Kidney epithelial cell (primary cell): ENCODE data around the gene TIMM44. TPM values are rescaled to one million over a fixed set of nuclear protein-coding genes. Genes with fewer than 3 reads are reported as not detected.

Source experiments
- DNase-seq: peaks from one replicate; pipeline ENCODE4 v3.0.0-alpha.2; 2010; ENCODE audit warnings: low read depth
- H3K27me3 ChIP-seq: 2 replicates; pipeline ENCODE4 v1.6.0; 2011; ENCODE audit warnings: low read length; ENCODE audit not compliant: control insufficient read depth, insufficient read depth
- H3K36me3 ChIP-seq: 2 replicates; pipeline ENCODE4 v1.5.1; 2011; ENCODE audit warnings: low read length; ENCODE audit not compliant: control insufficient read depth, insufficient read depth
- H3K4me3 ChIP-seq: 2 replicates; pipeline ENCODE4 v1.5.1; 2011; ENCODE audit warnings: low read depth, mild to moderate bottlenecking, control low read depth, low read length
- total RNA-seq: library from RNA; depleted of rRNA; stranded (reverse); fragments of >200 nt; gene quantifications from 2 replicates; pipeline ENCODE4 v1.2.3, GENCODE V29; 2015
- TF ChIP-seq, protein P1 (sequence below): IDR thresholded peaks from 2 replicates; pipeline ENCODE4 v1.5.1; 2011; ENCODE audit warnings: mild to moderate bottlenecking, moderate library complexity, low read length, control low read depth, inconsistent platforms; ENCODE audit not compliant: insufficient read depth, poor library complexity, severe bottlenecking

TIMM44 gene
- total RNA-seq, 1 donor from 2014 or later, result 83.9 TPM

DNA sequence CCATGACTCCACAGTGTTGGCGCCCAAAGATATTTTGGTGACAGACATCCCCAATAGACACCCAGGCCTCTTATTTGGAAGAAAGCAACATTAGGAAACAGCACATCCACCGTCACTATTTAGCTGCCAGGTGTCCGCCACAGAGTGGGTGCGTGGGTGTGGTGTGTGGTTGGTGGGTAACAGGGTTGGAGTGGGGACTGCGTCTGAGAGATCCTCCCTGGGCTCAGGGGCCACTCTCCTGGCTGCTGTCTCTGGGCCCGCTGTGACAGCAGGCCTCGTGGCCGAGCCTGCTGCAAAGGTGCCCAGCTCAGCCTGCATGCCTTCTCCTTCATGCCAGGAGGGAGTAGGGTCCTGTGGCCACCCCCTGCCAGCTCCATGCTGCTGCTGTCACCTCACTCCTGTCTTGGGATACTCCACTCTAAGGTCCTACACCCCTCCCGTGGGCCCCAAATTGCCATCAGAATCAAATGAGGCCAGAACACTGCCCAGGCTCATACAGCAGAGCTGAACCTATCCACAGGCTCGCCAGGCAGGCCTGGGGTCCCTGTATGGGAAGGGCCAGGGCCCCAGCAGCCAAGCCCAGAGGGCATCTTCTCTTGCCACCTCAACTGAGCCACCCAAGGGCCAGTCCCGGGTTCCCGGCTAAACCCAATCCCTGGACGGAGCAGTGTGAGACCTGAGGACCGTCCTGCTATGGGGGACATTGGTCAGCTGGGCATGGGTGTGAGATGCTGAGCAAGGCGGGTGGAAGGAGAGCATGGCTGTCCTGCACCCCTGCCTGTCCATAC is 24.7 kb upstream of the TIMM44 start:
- peaks cover 7% of the 10 kb centered on the region for H3K36me3 ChIP-seq
- no peak for DNase-seq
- TF ChIP-seq, protein P1, sequence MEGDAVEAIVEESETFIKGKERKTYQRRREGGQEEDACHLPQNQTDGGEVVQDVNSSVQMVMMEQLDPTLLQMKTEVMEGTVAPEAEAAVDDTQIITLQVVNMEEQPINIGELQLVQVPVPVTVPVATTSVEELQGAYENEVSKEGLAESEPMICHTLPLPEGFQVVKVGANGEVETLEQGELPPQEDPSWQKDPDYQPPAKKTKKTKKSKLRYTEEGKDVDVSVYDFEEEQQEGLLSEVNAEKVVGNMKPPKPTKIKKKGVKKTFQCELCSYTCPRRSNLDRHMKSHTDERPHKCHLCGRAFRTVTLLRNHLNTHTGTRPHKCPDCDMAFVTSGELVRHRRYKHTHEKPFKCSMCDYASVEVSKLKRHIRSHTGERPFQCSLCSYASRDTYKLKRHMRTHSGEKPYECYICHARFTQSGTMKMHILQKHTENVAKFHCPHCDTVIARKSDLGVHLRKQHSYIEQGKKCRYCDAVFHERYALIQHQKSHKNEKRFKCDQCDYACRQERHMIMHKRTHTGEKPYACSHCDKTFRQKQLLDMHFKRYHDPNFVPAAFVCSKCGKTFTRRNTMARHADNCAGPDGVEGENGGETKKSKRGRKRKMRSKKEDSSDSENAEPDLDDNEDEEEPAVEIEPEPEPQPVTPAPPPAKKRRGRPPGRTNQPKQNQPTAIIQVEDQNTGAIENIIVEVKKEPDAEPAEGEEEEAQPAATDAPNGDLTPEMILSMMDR, result no peak
- H3K27me3 ChIP-seq, result no peaks in the 10 kb centered on the region
- H3K4me3 ChIP-seq, result no peak overlapping the region

DNA sequence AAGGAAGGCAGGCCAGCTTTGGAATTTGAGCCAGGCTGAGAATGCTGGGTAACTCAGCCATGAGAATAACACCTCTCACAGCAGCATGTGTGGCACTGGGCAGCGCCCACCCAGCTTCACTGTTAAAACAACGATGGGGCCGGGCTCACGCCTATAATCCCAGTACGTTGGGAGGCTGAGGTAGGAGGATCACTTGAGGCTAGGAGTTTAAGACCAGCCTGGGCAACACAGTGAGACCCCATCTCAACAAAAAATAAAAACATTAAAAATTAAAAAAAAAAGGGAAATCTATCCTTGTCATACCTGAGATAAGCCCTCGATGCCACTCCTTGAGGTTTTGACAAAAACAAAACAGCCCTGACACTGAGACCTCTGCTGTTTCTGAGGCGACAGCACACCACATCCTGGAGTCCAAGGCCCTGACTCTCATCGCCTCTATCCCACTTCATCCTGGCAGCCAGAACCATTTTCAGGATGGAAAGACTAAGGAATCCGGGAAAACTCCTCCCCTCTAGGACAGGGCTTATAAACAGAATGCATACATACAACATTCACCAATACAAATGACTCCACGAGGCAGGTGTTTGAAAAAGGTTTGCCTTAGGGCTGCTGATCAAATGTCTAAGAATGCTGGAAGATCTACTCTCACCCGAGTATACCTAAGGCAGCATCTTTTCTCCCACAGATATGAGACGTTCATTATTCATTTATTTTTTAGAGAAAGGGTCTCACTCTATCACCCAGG is 22.6 kb upstream of the TIMM44 start:
- DNase-seq, result no peak
- TF ChIP-seq, protein P1, result no peak
- Histone ChIP-seq H3K36me3 (peaks cover 5% of the 10 kb centered on the region), H3K4me3 (no peak overlapping the region), H3K27me3 (no peaks in the 10 kb centered on the region)

DNA sequence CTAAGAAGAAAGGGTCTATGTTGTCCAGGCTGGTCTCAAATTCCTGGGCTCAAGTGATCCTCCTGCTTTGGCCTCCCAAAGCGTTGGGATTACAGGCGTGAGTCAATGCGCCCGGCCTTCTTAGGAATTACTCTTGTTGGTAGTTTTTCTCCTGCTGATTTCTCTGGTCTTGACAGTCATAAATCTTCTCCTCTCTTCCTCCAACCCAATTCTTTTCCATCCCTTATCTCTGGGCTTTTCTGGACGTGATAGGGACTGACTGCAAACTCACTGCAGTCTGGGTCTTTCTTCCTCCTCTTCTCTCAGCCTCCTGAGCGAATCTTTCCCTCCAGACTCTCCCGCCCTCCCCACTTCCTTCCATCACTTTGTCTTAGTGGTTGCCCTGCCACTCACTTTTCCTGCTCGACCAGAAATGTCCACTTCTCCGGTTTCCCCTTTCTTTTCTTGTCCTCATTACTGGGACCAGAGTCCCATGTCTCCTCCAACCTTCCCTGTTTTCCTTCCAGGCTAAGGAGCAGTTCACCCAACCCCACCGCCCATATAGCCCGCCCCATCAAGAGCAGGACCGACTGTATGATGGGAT is 21.9 kb upstream of the TIMM44 start:
- Histone ChIP-seq H3K4me3 (no peak overlapping the region), H3K27me3 (no peaks in the 10 kb centered on the region), H3K36me3 (peaks cover 5% of the 10 kb centered on the region)
- no peak for DNase-seq
- TF ChIP-seq, protein P1, result no peak

DNA sequence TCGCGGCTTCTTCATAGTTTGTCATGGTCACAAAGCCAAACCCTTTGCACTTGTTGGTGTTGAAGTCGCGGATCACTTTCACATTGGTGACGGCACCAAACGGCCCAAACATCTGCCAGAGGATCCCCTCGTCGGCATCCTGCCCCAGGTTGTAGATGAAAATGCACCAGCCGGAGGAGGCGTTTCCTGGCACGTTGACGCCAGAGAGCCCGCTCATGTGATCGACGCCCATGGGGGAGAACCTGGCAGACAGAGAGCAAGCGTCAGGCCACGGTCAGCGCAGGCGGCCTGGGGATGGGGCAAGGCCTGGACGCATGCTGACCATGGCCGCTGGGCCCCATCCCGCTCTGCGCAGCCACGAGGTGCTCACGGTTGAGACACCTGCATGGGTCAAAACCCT is 20.1 kb upstream of the TIMM44 start:
- Histone ChIP-seq H3K36me3 (peaks cover 5% of the 10 kb centered on the region), H3K4me3 (no peak overlapping the region), H3K27me3 (no peaks in the 10 kb centered on the region)
- TF ChIP-seq, protein P1, result no peak
- DNase-seq, result no peak

DNA sequence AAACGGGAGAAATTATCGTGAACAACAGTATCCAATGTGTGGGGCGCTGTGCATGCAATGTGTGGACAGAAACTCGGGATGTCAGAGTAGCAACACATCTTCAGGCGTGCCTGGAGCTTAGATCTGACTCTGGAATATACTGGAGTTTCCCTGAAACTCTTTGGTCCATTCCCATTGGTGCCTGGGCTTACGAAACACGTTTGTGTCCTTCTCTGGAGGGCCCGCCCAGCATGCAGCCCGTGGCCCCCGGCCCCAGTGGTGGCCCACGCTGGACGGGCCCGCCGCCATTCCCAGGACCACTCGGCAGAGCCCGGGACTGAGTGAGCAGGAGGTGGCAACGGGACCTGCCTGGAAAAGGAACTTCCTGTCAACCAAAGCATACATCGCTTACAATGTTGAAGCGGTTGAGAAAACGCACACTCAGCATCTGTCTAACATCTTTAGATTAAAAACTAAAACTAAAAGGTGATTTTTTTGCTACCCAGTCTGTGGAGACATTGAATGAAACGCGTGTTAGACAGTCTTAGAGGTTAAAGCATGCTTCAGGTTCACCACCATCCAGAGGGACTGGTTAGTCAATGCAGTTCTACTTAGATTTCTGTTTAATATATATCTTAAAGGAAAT is 19.3 kb upstream of the TIMM44 start:
- H3K36me3 ChIP-seq, result peaks cover 5% of the 10 kb centered on the region

More for the DNA sequence above, 19.3 kb upstream of the TIMM44 start:
- no peak for DNase-seq
- no peaks in the 10 kb centered on the region for H3K27me3 ChIP-seq
- TF ChIP-seq, protein P1, result no peak
- H3K4me3 ChIP-seq, result no peak overlapping the region
